HG02981 (cell line): ENCODE measurements around the gene HPSE.
"Not testable (repeated sequence)": the region's sequence is repeated elsewhere in the genome, so short reads cannot be mapped to it uniquely, and the experiment has no call there.

Experiments
- ATAC-seq: cut with Tn5 transposase; IDR thresholded peaks from one replicate; pipeline ENCODE4 v1.9.1; 2021; ENCODE audit warnings: mild to moderate bottlenecking, moderate library complexity; ENCODE audit not compliant: unreplicated experiment

Gene HPSE

DNA sequence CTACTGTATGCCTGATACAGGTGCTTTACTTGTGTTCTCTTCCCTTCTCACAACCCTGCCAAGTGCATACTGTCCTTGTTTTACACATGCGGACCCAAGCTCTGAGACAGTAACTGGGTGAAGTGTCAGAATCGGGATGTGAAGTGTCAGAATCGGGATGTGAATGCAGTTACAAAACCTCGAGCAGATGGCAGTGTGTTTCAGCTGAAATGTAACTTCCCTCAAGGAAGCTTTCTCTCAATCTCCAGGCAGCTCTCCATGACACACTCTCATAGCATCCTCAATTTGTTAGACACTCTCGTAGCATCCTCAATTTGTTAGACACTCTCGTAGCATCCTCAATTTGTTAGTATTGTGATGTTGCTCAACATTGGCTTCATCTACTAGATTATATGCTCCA, 1.1 kb upstream of the HPSE start:
- ATAC-seq: no peak

DNA sequence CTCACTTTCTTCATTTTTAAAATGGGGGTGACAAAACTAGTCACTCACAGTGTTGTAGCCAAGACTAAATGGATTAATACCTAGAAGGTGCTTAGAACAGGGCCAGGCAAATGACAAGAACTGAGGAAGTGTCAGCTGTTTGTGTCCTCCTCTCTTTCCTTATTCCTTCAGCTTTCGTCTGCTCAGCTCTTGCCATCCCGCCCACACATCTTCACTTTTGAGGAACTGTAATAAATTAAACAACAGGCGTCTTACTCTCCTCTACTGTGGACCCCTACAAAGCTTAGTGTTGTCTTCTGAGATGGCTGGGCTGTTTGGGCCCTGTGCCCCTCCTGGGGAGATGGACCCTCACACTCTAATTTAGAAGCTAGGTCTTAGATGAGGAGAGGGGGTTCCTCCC, 2.7 kb downstream of the HPSE start:
- ATAC-seq: no peak

GRCh38 chr4:83329521-83330110, 5.0 kb downstream of the HPSE start:
- ATAC-seq: no peak

DNA sequence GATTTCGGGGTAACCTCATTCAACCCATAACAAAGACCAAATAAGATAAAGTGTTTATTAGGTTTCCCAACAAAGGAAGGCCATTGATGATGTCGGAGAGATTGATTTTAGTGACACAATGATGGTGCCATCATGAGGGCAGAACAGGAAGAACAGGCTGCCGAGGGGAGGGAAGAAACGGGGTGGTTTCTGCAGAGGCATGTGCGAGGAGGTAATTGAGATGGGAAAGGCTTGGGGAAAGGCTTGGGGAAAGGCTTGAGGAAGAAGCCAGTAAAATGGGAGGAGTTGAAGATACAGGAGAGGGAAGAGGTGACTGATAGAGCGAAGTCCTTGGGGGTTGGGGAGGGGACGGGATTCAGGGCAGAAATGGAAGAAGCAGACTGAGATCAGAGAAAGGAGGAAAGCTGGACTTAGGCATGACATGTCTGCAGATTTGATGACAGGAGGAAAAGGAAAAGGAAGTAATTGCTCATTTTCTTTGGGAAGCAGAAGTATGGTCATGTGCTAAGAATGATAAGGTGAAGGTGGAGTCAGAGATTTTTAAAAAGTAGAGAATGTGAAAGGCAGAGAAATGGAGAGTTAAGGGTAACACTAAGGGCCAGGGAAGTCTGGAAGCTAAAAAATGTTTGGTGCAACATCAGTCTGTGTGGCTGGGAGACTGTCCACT, 6.0 kb downstream of the HPSE start:
- no peak for ATAC-seq

DNA sequence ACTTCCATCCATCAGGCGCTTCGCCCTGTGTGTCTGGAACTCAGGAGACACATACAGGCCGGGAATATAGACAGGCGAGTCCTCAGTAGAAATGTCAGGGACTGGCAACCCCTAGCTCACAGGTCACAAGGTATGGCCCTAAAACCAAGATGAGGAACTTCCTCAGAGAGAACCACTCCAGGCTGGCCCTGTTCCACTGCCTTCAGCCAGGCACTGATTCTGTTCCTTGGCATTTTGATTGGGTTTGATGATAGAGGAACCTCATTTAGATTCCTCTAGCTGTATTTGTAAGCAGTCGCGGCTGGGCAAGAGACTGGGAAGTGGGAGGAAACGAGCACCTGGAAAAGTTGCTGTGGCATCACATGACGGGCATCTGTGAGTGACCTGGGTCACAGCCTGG, 8.1 kb downstream of the HPSE start:
- no peak for ATAC-seq

DNA sequence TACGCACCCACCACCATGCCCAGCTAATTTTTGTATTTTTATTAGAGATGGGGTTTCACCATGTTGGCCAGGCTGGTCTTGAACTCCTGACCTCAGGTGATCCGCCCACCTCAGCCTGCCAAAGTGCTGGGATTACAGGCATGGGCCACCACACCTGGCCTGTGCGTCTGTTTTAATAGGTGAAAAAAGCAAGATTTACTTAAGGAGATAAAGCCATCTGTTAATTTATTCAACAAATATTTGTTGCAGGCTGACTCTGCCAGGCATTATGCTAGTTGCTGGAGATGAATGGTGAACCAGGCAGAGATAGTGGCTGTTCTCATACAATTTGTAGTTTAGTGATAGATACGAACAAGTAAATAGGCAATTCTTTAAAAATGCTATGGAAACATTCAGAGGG, 9.3 kb downstream of the HPSE start:
- ATAC-seq: not testable (repeated sequence)

GRCh38 chr4:83323136-83323535, 11.5 kb downstream of the HPSE start:
- no peak for ATAC-seq

DNA sequence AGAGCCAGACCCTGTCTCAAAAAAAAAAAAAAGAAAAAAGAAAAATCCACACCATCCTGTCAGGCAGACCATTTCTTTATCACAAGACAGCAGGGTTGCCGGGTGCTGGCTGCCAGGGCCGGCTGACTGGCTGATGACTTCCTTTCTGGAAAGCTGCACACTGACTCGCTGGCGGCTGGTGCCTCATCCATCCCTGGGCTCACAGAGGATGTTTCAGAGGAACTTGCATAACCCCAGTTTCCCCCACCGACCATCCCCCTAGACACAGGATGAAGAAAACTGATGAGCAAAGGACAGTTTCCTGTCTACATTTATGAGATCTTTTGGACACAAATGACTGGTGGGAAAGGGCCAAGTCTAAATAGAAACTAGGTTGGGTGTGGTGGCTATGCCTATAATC, 14.1 kb downstream of the HPSE start:
- ATAC-seq: no peak

- ATAC-seq: no peak
These were observed 16.0 kb downstream of the HPSE start for GRCh38 chr4:83318666-83319065.

GRCh38 chr4:83317671-83318070, 17.0 kb downstream of the HPSE start:
- no peak for ATAC-seq

- ATAC-seq: no peak
These were observed 18.0 kb downstream of the HPSE start for GRCh38 chr4:83316459-83317165.

DNA sequence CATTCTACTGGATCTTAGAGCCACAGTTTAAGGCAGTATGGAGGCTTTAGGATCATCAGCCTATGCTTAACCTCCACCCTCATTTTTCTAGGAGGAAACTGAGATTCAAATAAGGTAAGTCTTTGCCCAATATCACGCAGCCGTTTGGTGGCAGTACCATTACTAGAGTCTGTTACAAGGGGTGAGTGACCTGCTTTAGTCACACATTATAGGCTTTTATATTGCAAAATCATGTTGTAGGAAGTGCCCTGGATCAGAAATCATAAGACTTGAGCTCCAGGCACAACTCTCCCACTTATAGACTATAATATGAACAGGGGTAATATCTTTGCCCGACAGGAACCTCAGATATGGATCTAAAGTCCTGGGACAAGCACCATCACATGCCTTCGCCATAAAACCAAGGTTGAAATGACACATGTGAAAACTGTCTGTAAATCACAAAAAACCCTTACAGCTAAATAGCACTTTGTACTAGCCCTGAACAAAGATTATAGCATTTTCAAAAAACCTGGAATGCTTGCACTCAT, 19.2 kb downstream of the HPSE start:
- no peak for ATAC-seq

- ATAC-seq: no peak
These were observed 26.0 kb downstream of the HPSE start for GRCh38 chr4:83308672-83309071.

DNA sequence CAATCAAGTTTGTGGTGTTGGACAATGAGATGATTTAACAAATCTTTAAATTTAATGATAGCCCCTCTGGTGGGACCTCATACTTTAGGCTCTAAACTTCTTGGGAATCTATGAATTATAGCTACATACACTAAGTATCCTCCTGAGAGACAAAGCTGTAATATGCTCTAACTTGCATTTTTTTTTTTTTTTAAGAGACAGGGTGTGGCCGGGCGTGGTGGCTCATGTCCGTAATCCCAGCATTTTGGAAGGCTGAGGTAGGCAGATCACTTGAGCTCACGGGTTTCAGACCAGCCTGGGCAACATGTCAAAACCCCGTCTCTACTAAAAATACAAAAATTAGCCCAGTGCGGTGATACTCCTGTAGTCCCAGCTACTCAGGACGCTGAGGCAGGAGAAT, 26.7 kb downstream of the HPSE start:
- no peak for ATAC-seq

DNA sequence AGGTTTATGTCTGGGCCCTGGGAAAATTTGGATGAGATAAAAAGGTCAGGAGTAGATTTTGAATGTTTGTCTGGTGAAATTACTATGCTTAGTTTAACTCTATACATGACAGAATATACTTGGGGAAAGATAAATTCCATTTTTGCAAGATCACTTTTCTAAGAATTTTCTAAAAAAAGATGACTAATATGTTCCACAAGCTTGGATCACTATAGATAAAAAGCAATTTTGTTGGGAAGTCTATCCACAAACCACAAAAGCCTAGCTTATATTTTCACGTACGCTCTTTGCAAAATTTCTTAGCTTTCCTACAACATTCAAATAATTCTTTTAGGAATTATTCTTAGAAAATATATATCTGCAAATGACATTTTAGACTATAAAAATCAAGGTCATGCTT, 29.5 kb downstream of the HPSE start:
- ATAC-seq: no peak

DNA sequence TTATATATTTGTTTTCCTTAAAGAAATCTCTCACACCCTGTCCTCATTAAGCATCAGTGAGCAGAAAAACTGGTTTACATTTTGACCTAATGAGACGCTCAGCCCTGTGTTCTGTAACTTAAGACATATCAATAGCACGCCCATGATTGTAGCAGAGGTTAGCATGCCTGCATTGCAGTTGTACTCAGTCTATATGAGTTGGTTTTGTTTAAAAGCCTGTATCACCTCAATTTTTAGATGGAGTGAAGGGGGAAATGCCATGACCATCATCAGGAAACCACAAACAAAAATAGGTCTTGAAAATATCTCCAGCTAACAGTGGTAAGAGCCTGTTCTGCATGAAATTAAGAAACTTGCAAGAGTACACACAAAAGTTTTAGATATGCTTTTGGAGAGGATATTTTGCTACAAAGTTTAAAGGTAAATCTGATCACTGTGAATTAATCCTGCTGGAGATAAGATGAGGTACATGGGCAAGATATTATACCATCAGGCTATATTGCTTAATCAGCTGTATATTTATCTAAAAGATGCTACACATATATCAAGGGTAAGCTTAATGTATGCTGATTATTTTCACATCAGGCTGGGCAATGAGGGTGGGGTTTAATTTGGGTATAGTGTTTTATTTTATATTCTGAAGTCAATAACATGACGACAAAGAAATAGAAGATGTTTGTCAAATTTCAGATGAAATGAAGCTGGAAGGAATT, 36.9 kb downstream of the HPSE start:
- no peak for ATAC-seq

- ATAC-seq: no peak
These were observed 41.2 kb downstream of the HPSE start for GRCh38 chr4:83293305-83294046.

DNA sequence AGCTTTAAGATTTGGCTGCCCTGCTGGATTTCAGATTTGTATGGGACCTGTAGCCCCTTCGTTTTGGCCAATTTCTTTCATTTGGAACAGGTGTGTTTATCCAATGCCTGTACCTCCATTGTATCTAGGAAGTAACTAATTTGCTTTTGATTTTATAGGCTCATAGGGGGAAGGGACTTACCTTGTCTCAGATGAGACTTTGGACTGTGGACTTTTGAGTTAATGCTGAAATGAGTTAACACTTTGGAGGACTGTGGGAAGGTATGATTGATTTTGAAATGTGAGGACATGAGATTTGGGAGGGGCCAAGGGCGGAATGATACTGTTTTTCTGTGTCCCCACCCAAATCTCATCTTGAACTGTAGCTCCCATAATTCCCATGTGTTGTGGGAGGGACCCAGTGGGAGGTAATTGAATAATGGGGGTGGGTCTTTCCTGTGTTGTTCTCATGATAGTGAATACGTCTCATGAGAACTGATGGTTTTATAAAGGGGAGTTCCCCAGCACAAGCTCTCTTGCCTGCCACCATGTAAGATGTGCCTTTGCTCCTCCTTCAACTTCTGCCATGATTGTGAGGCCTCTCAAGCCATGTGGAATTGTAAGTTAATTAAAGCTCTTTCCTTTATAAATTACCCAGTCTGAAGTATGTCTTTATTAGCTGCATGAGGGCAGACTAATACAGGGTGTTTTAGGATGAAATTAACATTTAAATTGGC, 44.4 kb downstream of the HPSE start:
- not testable (repeated sequence) for ATAC-seq

DNA sequence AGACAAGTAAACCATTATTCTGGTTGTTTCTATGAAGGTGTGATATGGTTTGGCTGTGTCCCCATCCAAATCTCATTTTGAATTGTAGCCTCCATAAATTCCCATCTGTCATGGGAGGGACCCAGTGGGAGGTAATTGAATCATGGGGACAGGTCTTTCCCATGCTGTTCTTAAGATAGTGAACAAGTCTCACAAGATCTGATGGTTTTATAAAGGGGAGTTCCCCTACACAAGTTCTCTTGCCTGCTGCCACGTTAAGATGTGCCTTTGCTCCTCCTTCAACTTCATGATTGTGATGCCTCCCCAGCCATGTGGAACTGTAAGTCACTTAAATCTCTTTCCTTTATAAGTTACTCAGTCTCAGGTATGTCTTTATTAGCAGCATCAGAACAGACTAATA, 46.3 kb downstream of the HPSE start:
- ATAC-seq: not testable (repeated sequence)

DNA sequence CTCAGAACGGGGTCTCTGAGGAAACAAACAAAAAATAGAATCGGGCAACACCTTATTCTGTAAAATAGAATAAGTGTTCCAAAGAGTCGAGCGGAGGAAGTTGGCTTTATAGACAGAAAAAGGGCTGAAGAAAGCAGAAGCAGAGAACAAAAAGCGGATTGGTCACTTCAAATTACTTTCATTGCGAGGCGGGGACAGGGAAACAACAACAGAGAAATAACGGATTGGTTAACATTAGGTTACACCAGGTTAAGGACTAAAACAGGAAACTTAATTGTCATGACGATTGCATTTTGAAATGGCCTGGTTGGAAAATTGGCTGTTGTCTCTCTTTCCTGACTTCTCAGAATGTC, 49.6 kb downstream of the HPSE start:
- ATAC-seq: no peak
